NCI-H2171 treated with DMSO at 0.1 percent for 48 hours (cell line): ENCODE measurements around the gene CCBE1.

Experiments
- DNase-seq: peaks from one replicate; lab custom pipeline; 2025; lab: John Stamatoyannopoulos, UW

The CCBE1 gene

DNA sequence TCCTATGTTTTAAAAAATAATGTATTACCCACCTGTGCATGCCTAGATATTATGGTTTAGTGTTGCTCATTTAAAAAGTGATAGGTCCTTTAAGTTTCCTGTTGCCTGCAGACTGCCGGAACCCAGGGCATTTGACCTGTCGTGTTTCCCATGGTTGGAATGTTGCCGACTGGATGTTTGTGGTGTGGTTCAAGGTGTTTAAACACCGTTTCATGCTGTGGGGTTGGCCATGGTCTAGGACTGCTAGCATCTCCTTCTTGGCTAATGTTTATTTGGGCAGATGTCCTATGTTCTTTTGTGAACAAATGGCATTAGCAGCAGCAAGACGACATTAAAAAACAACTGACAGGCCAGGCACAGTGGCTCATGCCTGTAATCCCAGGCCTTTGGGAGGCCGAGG is 245.3 kb downstream of the CCBE1 start:
- no peak for DNase-seq

- no peak for DNase-seq
Measured at GRCh38 chr18:59451073-59451472, 246.2 kb downstream of the CCBE1 start.

- DNase-seq = no peak
Measured at GRCh38 chr18:59448546-59448945, 248.7 kb downstream of the CCBE1 start.

DNA sequence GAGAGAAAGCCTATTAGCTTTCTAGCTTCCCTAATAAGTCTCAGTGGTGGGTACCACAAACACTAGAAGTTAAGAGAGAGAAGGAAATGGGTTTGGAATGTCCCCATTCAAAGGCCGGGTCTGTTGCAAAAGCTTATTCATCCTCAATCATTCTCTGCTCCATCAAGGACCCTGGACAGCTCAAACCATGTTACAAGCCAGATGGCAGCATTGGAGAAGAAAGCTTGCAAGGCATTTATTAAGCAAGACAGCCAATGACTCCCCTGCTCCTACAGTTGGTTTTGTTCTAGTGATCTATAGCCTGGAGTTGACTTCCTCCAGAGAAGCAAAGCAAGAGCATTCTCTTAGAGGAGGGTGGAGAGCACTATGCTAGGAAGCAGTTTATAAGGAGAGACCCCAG is 251.2 kb downstream of the CCBE1 start:
- DNase-seq = no peak

GRCh38 chr18:59437851-59438569 is 259.2 kb downstream of the CCBE1 start:
- DNase-seq = no peak

GRCh38 chr18:59432803-59433597 is 264.2 kb downstream of the CCBE1 start:
- DNase-seq = peak; percentile 65

DNA sequence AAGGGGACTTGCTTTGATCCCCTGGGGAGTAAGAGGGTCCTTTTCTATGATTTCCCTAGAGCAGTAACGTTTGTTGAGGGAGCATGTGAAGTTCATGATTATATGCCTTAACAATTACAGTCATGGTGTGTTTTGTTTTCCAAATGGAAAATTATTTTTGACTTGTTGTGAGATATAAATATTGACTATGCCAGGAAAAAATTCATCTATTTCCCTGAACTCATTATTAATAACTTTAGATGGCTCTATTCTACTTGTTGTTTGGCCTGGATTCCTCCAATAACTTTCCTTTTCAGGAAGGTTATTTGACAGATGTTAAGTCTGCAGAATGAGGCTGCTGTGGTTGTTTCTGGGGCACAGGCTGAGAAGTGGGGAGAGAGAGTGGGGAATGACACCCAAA is 266.1 kb downstream of the CCBE1 start:
- no peak for DNase-seq

DNA sequence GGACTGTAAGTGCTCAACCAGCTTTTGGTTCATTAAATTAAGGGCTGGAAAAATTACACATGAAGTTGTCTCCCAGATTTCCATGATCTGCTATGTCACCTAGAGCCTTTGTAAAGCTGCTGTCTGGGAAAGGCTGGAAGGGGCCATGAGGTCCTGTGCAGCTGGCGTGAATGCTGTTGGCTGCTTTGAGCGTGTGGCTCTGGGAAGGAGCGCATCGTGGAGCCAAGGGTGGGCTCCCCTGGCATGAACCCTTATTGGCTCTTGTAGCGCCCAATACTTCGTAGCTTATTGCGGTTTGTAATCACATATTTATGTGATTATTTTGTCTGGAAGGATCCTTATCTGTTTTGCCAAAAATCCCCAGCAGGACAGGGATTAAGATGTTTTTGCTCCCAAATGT is 267.6 kb downstream of the CCBE1 start:
- no peak for DNase-seq

DNA sequence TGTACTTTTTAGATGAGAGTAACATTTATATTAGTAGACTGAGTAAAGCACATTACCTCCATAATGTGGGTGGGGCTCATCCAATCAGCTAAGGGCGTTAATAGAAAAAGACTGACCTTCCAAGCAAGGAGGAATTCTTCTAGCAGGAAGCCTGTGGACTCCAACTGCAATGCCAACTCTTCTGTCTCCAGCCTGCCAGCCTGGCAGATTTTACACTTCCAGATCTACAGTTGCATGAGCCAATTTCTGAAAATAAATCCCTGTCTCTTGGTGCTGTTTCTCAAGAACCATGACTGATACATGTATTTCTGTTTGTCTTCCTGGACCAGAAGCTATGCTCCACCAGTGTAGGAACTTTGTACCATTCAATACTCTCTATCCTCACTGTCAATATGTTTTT is 269.2 kb downstream of the CCBE1 start:
- DNase-seq = no peak

GRCh38 chr18:59426855-59427254 is 270.4 kb downstream of the CCBE1 start:
- peak; percentile 16 for DNase-seq

DNA sequence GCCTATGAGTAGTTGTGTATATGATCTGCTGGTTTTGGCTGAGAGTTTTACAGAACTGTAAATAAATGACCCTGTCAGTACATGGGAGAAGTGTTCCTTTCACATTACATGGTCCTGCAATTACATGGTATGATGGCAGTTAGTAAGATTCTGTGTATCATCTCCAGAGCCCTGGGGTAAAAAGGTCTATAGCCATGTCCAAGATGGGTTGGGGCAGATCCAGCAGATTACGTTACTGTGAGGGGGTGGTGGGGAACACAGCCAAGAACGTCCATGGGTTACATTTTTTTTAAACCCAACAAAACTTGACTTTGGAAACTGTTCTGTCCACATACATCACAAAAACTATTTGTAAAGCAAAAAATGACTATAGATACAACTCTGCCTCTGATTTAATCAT is 274.0 kb downstream of the CCBE1 start:
- no peak for DNase-seq

DNA sequence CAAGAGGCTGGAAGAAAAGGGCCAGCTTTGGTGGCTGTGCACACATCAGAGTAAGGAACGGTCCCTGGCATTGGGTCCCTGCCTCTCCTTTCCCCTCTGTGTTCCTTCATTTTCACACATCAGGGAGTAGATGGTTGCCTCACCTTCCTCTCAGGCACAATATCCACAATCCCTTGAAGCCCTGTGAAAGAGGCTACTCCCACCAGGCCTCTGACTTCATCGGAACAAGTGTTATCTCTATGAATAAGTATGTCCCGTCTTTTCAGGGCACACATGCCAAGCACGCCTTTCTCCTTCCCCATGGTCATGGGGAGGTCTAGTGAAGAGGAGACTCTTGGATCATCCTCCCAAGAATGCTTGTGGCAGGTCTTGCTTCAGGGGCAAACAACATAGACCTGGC is 277.0 kb downstream of the CCBE1 start:
- no peak for DNase-seq

DNA sequence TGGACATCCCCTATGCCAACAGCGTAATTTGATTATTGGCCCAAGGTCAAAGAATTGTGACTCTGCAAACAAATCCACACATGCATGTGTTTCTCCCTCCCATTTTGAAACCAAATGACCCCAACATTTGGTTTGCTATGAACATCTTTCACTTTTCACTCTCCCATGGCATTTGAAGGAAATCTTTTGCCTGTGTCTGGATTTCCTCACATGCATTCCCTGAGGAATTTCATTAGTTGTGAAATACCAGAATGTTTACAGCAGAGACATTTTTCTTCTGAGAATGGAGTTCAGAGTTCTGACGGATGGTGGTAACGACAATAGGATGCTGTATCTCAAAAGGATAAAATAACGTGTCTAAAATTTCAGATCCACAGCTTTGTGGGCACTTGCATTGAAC is 277.8 kb downstream of the CCBE1 start:
- DNase-seq = peak; percentile 11

DNA sequence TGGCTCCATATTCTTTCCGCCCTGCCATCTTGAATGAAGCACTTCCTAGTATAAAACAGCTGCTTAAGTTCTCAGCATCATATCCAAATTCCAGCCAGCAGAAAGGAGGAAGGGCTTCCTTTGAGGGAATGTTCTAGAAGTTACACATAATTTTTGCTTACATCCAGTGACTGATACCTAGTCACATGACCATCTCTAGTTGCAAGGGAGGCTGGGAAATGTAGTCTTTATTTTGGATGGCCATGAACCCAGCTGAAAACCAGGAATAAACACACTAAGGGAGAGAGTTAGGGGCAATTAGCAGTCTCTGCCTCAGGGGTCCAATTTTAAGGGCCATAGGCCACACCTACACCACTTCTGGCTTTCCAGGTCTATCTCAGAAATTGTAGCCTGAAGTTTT is 280.4 kb downstream of the CCBE1 start:
- DNase-seq = no peak

DNA sequence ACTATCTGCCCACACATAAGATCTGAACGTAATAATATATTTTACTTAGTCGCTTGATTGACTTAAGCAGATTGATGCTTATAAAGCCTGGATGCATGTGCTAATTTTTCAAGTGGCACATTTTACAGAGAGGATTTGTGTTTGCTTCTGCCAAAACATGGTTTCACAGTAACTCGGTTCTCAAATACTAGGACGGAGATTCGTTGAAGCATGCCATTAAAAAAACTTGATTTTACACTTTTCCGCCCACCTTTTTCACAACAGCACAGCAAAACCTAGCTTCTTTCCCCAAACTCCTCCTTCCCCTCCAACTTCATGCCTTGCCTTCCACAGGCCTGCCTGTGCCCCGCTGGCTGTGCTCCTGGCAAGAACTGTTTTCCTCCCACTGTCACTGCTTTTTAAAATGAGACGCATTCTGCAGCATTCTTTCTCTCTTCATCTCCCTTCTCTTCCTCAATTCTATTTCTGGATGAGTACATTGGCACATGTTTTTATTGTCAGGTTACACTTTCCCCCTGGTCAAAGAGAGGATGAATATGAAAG is 283.0 kb downstream of the CCBE1 start:
- DNase-seq = no peak

- DNase-seq = peak; percentile 92
Measured at GRCh38 chr18:59402432-59403090, 294.7 kb downstream of the CCBE1 start.

- DNase-seq = no peak
Measured at GRCh38 chr18:59400407-59400806, 296.8 kb downstream of the CCBE1 start.

DNA sequence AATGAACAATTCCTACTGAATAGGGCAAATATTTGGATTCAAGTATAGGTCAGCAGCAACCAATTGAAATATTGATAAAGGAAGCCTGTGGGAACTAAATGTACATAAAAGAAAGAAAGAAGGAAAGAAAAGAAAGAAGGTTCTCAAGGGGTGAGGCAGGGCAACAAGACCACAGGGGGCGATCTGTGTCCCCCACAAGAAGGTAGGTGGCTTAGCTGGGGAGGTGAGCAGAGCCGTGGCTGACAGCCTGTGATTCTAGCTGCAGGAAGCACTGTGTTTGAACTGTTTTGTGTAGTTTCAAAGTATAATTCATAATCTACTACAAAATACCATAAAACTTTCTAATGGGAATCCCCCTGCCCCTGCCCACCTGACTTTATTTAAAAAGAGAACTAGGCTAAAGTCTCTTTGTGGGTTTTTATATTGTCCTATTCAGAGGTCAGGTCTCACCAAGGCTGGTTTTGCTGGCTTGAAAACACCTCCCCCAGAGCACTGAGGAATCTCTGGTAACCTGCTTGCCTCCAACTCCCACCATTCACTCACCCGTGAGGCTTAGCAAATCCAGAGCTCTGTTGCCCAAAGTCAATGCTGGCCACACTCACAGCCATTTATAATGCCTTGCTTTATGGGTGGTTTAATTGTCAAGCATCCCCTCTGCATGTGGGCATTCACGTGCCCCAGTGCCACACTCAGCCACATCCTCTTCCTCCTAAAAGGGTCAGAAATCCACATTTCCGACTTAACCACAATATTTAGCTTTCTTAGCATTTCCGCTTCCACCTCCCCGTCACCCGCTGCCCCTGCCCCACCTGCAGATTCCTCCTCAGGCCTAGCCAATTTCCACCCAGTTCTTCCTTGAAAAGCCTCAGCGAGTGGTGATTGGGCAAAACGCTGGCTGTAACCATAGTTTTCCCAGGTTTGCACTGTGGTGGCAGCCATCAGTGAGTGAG is 301.7 kb downstream of the CCBE1 start:
- DNase-seq = no peak

GRCh38 chr18:59393381-59393780 is 303.8 kb downstream of the CCBE1 start:
- no peak for DNase-seq

DNA sequence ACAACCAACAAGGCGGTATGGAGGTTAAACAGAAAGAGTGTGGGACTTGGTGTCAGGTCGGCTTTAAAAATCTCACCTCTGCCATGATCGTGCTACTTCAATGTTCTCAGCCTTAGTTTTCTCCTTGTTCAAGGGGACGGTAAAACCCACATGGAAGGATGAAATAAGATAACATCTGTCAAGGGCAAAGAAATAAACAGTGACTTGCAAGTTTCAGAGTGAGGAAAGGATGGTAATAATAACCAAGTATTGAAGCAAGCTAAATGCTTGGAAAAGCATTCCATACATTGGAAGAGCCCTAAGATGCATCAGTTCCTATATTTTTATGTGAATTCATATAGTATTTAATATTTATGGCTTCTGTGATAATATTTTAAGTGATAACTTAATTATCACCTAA is 308.4 kb downstream of the CCBE1 start:
- peak; percentile 67 for DNase-seq

DNA sequence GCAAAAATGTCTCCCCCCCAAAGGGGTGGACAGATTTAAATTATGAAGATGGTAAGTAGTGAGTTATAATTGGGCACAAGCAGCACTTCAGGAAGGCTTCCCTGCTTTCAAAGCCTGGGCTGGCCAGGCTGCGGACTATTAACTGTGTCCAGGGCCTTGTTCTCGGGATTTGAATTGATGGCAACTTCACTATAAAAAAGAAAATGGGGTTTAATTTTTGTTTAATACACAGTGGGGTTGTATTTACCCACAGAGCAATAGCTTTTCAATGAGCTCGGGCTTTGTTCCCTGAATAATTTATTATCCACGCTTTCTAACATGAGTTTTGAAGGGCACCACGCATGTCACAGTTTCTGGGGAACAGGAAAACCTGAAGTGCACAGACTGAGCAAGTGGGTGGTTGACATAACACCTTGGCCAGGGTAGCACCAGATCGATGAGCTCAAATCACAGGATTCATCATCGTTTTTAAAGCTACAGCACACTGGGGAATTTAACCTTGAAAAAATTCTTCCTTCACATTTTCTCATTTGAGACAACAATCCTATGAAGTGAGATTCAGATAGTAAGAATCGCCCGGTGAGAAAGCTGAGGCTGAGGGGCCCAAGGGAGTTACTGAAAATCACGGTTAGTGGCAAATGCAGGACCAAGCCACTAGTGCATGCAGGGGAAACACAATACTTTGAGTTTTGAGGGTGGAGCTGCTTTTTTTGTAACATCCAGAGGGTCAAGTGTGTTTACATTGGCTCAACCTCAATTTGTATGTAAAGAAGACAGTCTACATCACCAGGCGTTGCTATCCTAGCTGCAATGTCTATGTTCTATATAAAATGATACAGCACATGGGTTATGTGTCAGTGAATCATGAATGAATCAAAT is 309.3 kb downstream of the CCBE1 start:
- DNase-seq = peak; percentile 62
